Measurements from ENCODE around the gene STAP2. TPM values are rescaled to one million over a fixed set of nuclear protein-coding genes. Genes with fewer than 3 reads are reported as not detected.

The STAP2 gene
- total and polyA plus RNA-seq, 8 donors: 17.4 to 65.5 (median 26.9) TPM

DNA sequence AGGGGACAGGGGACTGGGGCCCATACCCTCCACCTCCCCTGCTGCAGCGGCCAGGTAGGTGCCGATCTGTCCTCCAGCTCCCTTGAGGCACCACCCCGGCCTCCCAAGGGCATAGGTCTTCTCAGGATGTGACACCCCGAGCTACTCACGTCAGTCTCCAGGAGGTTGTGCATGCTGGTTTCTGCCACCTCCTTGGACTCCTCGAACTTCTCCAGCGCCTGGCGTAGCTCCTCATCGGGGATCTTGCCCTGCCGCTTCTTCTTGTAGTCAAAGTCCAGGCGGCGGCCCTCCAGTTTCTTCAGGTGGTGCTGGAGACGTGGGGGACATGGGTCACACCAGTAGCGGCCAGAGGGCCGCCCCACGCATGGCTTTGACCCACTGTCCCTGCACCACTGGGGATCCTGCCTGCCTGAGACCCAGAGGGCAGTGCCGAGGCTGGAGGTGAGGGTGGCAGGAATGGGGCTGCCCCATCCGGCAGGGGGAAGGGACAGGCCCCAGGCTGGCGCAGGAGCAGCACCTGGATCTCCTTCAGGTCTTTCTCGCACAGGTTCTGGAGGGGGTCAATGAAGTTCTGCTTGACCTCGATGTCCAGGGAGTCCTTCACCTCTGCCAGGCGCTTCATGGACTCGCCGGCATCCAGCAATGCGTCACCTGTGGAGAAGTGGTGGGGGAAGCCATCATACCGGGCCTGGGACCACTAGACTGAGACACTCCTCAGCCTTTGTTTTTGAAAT lies 25.1 kb upstream of the STAP2 start:
- Histone ChIP-seq H3K4me1 (peaks cover 0 to 8% (median 0%) of the 10 kb centered on the region in 3 donors), H3K9me3 (no peaks in the 10 kb centered on the region), H3K36me3 (peaks cover 7 to 56% (median 30%) of the 10 kb centered on the region in 3 donors), H3K4me3 (no peak overlapping the region), H3K27me3 (no peaks in the 10 kb centered on the region), H3K27ac (no peak overlapping the region)
- FAIRE-seq: no peak
- ATAC-seq: no peak
- 87 to 90% methylated on average over 26 of the region's 26 CpGs for WGBS, 2 donors
- intact Hi-C loops (cut with DNase I): no loop called here
- no peak for TF ChIP-seq CTCF (IDR thresholded peaks at IDR 0.05)
- DNase-seq: peak in 1 of 6 donors; percentile 13

DNA sequence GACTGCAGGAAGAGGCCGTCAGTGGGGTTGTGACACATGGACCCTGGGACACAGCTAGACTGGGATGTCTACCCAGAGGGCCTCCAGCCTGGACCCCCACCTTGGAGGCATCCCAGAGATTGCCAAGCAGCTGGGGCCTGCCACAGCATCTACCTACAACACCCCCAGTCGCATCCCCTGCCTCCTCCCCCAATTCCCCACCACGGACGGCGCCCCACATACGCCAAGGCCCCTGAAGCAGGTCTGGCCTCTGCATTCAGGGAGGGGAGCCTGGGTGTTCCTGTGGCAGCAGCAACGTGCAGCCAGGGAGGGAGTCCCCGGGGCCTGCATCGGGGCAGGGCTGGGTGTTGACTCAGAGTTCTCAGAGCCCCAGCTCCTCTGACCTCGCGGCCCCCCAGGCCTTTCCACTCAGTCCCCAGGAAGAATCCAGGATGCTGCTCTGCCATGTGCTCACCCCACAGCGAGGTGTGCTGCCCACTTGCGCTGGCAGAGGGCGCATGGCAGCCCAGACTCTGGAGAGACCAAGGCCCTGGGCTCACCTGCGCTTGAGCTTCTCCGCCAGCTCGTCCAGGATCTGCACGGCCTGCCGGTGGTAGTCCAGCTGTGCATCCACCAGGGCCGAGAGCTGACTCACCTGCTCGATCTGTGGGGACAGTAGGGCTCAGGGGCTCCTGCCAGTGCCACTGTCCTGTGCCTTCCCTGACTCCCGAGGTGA lies 24.4 kb upstream of the STAP2 start:
- FAIRE-seq: no peak
- no peaks in the 10 kb centered on the region for H3K27me3 ChIP-seq
- H3K4me3 ChIP-seq: no peak overlapping the region
- no peaks in the 10 kb centered on the region for H3K9me3 ChIP-seq
- H3K27ac ChIP-seq: no peak overlapping the region
- intact Hi-C loops (cut with DNase I): no loop called here
- no peak for TF ChIP-seq CTCF (IDR thresholded peaks at IDR 0.05)
- peak in 2 of 4 donors; percentile 11 for ATAC-seq
- peak in 2 of 6 donors; percentile 4 to 14 for DNase-seq
- WGBS, 2 donors: 85% methylated on average over 22 of the region's 22 CpGs
- H3K36me3 ChIP-seq: peaks cover 7 to 61% (median 30%) of the 10 kb centered on the region in 3 donors
- H3K4me1 ChIP-seq: peaks cover 0 to under 1% (median 0%) of the 10 kb centered on the region in 3 donors

DNA sequence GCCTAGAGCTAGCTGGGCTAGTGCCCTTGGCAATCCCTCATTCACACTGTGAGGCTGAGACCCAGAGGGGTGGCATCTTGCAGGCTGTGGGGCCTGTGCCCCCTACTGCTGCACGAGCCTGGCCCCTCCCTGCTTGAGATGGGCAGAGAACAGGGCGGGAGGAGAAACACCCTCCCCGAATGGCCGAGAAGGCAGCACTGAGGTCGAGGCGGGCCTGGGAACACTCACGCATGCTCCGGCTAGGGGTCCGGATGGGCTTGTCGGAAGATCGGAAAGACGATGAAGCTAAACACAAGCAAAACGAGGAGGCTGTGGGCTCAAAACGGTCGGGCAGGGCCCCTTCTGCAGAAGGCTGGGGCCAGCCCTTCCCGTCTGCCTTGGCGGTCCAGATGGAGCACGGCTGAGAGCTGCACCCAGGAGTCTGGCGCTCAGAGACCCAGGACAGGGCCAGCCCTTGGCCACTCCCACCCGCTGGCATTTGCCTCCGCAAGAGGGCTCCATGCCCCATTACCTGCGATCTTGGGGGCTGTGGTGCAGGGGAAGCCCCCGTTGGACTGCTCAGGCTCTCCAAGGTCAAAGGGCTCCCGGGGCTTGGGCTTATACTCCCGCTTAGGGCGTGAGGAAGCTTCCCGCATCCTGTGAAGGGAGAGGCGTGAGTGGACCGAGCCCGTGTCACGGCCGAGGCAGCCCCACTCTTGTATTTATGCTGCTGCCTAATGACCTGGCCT lies 23.6 kb upstream of the STAP2 start:
- H3K9me3 ChIP-seq: no peaks in the 10 kb centered on the region
- H3K36me3 ChIP-seq: peaks cover 7 to 61% (median 30%) of the 10 kb centered on the region in 3 donors
- no peak for ATAC-seq
- DNase-seq: peak in 1 of 6 donors; percentile 17
- no peak overlapping the region for H3K4me3 ChIP-seq
- 89 to 94% methylated on average over 32 of the region's 32 CpGs for WGBS, 2 donors
- H3K27me3 ChIP-seq: no peaks in the 10 kb centered on the region
- TF ChIP-seq CTCF (IDR thresholded peaks at IDR 0.05): no peak
- intact Hi-C loops (cut with DNase I): no loop called here
- no peaks in the 10 kb centered on the region for H3K4me1 ChIP-seq
- H3K27ac ChIP-seq: no peak overlapping the region
- no peak for FAIRE-seq

DNA sequence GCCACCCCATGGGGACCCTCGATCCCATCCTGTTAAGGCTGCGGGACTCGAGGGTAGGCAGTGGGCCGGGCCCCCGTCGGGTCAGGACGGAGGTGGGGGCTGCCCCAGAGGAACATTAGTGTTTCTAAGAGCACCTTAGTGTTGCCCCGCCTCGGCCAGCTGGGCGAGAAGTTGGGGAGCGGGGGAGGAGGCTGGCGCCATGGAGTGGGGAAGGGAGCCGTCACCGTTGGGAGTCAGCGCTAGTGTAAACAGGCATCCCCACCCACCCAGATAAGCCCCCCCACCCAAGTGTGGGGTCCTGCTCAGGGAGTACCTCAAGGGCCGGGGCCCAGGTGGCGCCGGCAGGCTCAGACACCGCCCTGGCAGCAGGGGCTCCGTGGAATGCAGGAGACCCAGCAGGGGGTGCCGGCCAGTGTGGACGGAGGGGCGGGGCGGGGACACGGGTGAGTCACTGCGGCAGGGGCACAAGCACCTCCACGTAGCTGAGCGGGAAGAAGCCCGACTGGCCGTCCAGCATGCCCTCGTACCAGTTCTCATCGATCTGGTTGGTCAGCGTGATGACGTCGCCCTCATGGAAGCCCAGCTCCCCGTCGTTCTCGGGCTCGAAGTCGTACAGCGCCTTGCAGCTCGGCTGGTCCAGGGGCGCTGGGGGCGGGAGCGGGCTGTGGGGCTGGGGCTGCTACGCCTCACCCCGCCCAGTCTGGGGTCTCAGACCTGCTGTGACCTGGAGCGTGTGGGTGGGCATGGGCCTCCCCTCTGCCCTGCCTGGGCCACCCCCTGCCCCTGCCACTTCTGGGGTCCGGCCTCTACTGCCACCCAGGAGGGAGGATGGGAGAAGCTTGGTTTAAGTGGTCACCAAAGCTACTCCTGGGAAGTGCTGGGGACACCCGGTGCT lies 22.8 kb upstream of the STAP2 start:
- no peaks in the 10 kb centered on the region for H3K9me3 ChIP-seq
- peaks cover 7 to 61% (median 30%) of the 10 kb centered on the region in 3 donors for H3K36me3 ChIP-seq
- H3K4me1 ChIP-seq: no peaks in the 10 kb centered on the region
- ATAC-seq: no peak
- FAIRE-seq: no peak
- no peak overlapping the region for H3K4me3 ChIP-seq
- intact Hi-C loops (cut with DNase I): no loop called here
- 91 to 94% methylated on average over 48 to 50 of the region's 50 CpGs for WGBS, 2 donors
- H3K27ac ChIP-seq: no peak overlapping the region
- H3K27me3 ChIP-seq: no peaks in the 10 kb centered on the region
- peak in 2 of 6 donors; percentile 12 to 42 for DNase-seq
- TF ChIP-seq CTCF (IDR thresholded peaks at IDR 0.05): no peak
